ENCODE results near the gene RPUSD3.

Gene RPUSD3, protein sequence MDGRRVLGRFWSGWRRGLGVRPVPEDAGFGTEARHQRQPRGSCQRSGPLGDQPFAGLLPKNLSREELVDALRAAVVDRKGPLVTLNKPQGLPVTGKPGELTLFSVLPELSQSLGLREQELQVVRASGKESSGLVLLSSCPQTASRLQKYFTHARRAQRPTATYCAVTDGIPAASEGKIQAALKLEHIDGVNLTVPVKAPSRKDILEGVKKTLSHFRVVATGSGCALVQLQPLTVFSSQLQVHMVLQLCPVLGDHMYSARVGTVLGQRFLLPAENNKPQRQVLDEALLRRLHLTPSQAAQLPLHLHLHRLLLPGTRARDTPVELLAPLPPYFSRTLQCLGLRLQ

DNA sequence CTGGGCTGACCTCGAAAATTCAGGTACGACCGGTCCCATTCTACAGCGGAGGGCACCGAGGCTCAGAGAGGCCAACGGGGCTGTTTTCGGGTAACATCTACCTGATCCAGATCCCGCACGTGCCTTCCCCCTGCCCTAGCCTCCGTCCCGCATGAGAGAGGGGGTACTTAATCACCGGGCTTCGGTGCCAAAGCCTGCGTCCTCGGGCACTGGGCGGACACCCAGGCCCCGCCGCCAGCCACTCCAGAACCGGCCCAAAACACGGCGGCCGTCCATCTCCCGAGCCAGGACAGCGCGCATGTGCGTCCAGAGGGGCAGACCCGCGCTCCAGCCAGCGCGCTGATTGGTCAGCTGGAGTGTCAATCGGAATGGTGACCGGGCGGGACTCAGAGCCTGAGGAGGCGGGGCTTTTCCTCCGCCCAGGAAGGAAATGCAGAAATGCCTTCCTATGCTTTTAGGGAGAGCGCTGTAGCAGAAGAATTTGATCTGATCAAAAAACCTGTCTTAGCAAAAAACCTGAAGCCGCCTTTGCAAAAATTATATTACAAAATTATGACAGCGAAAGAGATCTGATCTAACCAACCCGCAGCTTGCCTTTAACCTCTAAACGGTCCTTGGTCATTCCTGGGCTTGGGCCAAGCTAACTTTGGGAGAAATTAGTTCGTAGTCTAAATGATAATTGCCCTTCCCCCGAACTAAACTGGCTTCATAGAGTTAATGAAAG lies at the start of gene RPUSD3:
TSS of gene RPUSD3 (minus strand) at position 294 of the 724 bp plus-strand sequence. CDS start at position 276, 18 bp downstream.
- WGBS (ENCODE audit: insufficient coverage, insufficient read length), result no CpG with 5 or more reads among the region's 42 CpGs
- no peaks in the 10 kb centered on the region for H3K4me1 ChIP-seq (ENCODE audit: control insufficient read depth, insufficient read depth, low read length)
- no peak within 1 kb of the TSS for H3K27ac ChIP-seq (ENCODE audit: low read length)
- peak within 1 kb of the TSS; percentile 77; the same call in 1 of the 2 replicates for H3K4me3 ChIP-seq (ENCODE audit: low read length)
- H3K9me3 ChIP-seq (ENCODE audit: control insufficient read depth, insufficient read depth, low read length), result no peaks in the 10 kb centered on the region
- DNase-seq (ENCODE audit: low read depth, low spot score), result peak; percentile 89
- H3K36me3 ChIP-seq (ENCODE audit: control insufficient read depth, insufficient read depth, low read length), result peaks cover 7% of the 10 kb centered on the region; the same call in 1 of the 2 replicates
- no peaks in the 10 kb centered on the region for H3K27me3 ChIP-seq (ENCODE audit: control insufficient read depth, insufficient read depth, low read length)

DNA sequence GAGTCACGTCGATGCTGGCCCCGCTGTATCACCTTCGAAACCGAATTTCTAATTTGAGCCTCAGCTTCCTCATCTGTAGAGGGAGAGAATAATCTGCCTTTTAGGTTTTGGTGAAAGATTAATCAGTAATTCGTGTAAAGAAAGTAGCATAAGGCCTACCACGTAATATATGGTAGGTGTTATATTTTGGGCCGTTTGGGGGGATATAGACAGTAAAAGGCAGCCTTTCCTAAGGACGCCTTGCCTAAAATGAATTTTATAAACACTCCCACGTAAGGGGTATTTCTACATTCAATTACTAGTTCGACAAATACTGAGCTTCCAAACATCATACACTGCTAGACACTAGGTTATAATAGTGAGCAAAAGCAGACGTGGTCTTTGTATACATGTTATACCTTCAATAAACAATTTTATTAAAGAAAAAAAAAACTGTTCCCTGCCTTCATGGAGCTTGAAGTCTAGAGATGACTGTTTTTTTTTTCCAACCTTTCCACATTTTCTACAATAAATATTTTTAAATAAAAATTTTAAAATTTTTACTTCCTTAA lies 47.3 kb upstream of the RPUSD3 start:
- Histone ChIP-seq H3K4me3 (ENCODE audit: low read length) (peak overlapping the region; percentile 61), H3K27me3 (ENCODE audit: control insufficient read depth, insufficient read depth, low read length) (no peaks in the 10 kb centered on the region), H3K27ac (ENCODE audit: low read length) (no peak overlapping the region), H3K36me3 (ENCODE audit: control insufficient read depth, insufficient read depth, low read length) (peaks cover 6% of the 10 kb centered on the region), H3K9me3 (ENCODE audit: control insufficient read depth, insufficient read depth, low read length) (no peaks in the 10 kb centered on the region), H3K4me1 (ENCODE audit: control insufficient read depth, insufficient read depth, low read length) (no peaks in the 10 kb centered on the region)
- no CpG with 5 or more reads among the region's 12 CpGs for WGBS (ENCODE audit: insufficient coverage, insufficient read length)
- no peak for DNase-seq (ENCODE audit: low read depth, low spot score)

DNA sequence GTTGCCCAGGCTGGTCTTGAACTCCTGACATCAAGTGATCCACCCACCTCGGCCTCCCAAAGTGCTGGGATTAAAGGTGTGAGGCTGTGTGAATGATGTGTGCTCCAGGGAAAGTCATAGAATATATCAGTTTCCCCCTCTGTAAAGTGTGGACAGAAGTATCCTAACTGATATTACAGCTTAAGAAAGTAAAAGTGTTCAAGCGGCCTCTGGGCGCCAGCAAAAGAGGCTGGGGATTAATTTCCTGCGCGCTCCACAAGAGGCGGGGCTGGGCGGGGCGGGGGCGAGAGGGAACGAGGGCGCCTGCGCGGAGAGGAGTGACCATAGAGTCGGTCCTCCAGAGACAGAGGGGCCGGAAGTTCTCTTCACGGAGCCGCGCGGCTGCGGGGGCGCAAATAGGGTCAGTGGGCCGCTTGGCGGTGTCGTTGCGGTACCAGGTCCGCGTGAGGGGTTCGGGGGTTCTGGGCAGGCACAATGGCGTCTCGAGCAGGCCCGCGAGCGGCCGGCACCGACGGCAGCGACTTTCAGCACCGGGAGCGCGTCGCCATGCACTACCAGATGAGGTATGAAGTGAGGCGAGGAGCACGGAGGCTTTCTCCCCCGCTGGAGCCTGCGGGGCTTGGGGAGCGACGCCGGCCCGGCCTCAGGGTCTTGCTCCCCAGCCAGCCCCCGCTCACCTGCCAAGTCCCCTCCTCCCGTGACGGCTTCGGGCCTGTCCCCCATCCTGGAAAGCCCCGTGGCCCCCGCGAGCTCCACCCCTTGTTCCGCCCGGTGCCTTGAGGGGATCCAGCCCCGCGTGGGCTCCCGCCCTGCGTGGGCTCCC lies 46.7 kb upstream of the RPUSD3 start, which contains the start of gene JAGN1:
TSS of gene JAGN1 (plus strand) at position 362 of the 823 bp plus-strand sequence. CDS start at position 475, 113 bp downstream.
- H3K4me3 ChIP-seq (ENCODE audit: low read length), result peak within 1 kb of the TSS; percentile 61
- no peak within 1 kb of the TSS for H3K27ac ChIP-seq (ENCODE audit: low read length)
- no peaks in the 10 kb centered on the region for H3K27me3 ChIP-seq (ENCODE audit: control insufficient read depth, insufficient read depth, low read length)
- H3K4me1 ChIP-seq (ENCODE audit: control insufficient read depth, insufficient read depth, low read length), result no peaks in the 10 kb centered on the region
- no peaks in the 10 kb centered on the region for H3K9me3 ChIP-seq (ENCODE audit: control insufficient read depth, insufficient read depth, low read length)
- no CpG with 5 or more reads among the region's 62 CpGs for WGBS (ENCODE audit: insufficient coverage, insufficient read length)
- peaks cover 6% of the 10 kb centered on the region for H3K36me3 ChIP-seq (ENCODE audit: control insufficient read depth, insufficient read depth, low read length)
- DNase-seq (ENCODE audit: low read depth, low spot score), result no peak

DNA sequence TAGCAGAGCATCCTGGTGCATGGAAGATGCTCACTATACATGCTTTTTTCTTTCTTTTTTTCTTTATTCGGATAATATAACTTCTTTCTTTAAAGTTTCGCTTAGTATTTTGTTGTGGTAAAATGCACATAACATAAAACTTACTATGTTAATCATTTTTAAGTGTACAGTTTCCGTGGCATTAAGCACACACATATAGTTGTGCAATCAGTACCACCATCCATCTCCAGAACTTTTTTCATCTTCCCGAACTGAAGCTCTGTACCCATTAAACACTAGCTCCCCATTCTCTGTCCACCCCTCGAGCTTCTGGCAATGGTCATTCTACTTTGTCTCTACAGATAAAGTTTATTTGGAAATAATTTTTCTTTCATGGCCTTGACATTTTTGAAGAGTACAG lies 45.6 kb upstream of the RPUSD3 start:
- no peak overlapping the region for H3K27ac ChIP-seq (ENCODE audit: low read length)
- no peak for DNase-seq (ENCODE audit: low read depth, low spot score)
- peaks cover 6% of the 10 kb centered on the region for H3K36me3 ChIP-seq (ENCODE audit: control insufficient read depth, insufficient read depth, low read length)
- H3K27me3 ChIP-seq (ENCODE audit: control insufficient read depth, insufficient read depth, low read length), result no peaks in the 10 kb centered on the region
- H3K9me3 ChIP-seq (ENCODE audit: control insufficient read depth, insufficient read depth, low read length), result no peaks in the 10 kb centered on the region
- H3K4me1 ChIP-seq (ENCODE audit: control insufficient read depth, insufficient read depth, low read length), result no peaks in the 10 kb centered on the region
- WGBS (ENCODE audit: insufficient coverage, insufficient read length), result no CpG with 5 or more reads among the region's 5 CpGs
- no peak overlapping the region for H3K4me3 ChIP-seq (ENCODE audit: low read length)

DNA sequence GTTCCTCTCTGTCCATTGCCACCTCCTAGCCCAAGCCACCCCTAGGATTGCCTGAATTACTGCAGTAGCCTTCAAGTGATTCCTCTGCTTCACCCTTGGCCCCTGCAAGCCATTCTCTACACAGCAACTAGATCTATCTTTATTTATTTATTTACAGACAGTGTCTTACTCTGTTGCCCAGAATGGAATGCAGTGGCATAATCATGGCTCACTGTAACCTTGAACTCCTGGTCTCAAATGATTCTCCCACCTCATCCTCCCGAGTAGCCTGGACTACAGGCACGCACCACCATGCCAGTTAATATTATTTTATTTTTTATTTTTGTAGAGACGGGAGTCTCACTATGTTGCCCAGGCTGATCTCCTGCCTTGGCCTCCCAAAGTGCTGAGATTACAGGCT lies 44.7 kb upstream of the RPUSD3 start:
- no peaks in the 10 kb centered on the region for H3K4me1 ChIP-seq (ENCODE audit: control insufficient read depth, insufficient read depth, low read length)
- no peaks in the 10 kb centered on the region for H3K9me3 ChIP-seq (ENCODE audit: control insufficient read depth, insufficient read depth, low read length)
- H3K4me3 ChIP-seq (ENCODE audit: low read length), result no peak overlapping the region
- H3K27me3 ChIP-seq (ENCODE audit: control insufficient read depth, insufficient read depth, low read length), result no peaks in the 10 kb centered on the region
- WGBS (ENCODE audit: insufficient coverage, insufficient read length), result no CpG with 5 or more reads among the region's 3 CpGs
- peaks cover 6% of the 10 kb centered on the region for H3K36me3 ChIP-seq (ENCODE audit: control insufficient read depth, insufficient read depth, low read length)
- no peak for DNase-seq (ENCODE audit: low read depth, low spot score)
- no peak overlapping the region for H3K27ac ChIP-seq (ENCODE audit: low read length)

DNA sequence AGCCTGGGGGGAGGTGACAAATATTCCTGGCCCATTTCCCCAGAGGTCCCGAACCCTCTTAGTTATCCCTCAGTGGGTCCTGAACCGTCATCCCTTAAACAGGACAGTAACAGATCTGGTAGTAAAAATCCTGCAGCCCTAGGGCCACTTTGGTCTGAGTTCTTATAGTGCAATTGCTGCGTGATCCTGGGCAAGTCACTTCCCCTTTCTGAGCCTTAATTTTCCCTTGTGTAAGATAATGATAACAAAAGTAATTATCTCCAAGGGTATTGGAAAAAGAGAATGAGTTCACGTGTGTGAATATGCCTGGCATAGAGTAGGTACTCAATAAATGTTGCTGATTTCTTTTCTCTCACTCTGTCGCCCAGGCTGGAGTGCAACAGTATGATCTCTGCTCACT lies 43.7 kb upstream of the RPUSD3 start:
- no peak for DNase-seq (ENCODE audit: low read depth, low spot score)
- WGBS (ENCODE audit: insufficient coverage, insufficient read length), result no CpG with 5 or more reads among the region's 5 CpGs

DNA sequence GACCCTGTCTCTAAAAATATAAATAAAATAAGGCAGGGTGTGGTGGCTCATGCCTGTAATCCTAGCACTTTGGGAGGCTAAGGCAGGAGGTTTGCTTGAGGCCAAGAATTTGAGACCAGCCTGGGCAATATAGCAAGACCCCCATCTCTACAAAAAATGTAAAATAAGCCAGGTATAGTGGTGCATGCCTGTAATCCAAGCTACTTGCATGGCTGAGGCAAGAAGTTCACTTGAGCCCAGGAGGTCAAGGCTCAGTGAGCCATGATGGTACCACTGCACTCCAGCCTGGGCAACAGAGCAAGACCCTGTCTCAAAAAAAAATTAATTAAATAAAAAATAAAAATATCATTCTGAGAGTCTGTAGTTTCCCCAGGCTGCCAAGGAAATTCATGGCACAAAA lies 42.5 kb upstream of the RPUSD3 start:
- Histone ChIP-seq H3K4me3 (ENCODE audit: low read length) (no peak overlapping the region), H3K27ac (ENCODE audit: low read length) (no peak overlapping the region), H3K27me3 (ENCODE audit: control insufficient read depth, insufficient read depth, low read length) (no peaks in the 10 kb centered on the region), H3K9me3 (ENCODE audit: control insufficient read depth, insufficient read depth, low read length) (no peaks in the 10 kb centered on the region), H3K4me1 (ENCODE audit: control insufficient read depth, insufficient read depth, low read length) (no peaks in the 10 kb centered on the region), H3K36me3 (ENCODE audit: control insufficient read depth, insufficient read depth, low read length) (no peaks in the 10 kb centered on the region)
- DNase-seq (ENCODE audit: low read depth, low spot score), result no peak

More for the DNA sequence above, 43.7 kb upstream of the RPUSD3 start:
- H3K4me3 ChIP-seq (ENCODE audit: low read length), result no peak overlapping the region
- H3K27me3 ChIP-seq (ENCODE audit: control insufficient read depth, insufficient read depth, low read length), result no peaks in the 10 kb centered on the region
- H3K27ac ChIP-seq (ENCODE audit: low read length), result no peak overlapping the region
- no peaks in the 10 kb centered on the region for H3K9me3 ChIP-seq (ENCODE audit: control insufficient read depth, insufficient read depth, low read length)
- no peaks in the 10 kb centered on the region for H3K4me1 ChIP-seq (ENCODE audit: control insufficient read depth, insufficient read depth, low read length)
- no peaks in the 10 kb centered on the region for H3K36me3 ChIP-seq (ENCODE audit: control insufficient read depth, insufficient read depth, low read length)

DNA sequence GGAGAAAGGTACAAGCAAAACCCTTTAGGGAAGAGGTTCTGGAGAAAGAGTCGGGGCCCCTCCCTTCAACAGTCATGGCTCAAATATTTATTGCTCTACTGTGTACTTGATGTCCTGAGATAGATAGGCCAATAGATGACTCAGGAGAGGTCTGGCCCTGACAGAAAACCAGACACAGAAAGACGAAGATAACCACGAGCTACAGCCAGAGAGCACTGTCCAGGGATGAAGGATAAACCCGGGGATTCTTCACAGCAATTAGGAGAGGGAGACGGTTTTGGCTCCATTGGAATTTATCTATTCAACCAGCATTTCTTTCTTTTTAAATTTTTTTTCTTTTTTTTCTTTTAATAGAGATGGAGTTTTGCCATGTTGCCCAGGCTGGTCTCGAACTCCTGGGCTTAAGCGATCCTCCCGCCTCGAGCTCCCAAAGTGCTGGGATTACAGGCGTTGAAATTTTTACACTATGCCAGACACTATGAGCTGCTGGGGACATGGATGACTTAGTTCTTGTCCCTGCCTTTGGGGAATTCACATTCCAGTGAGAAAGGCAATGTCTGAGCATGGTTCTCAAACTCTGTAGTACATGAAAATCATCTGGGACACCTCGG lies 40.9 kb upstream of the RPUSD3 start:
- Histone ChIP-seq H3K27me3 (ENCODE audit: control insufficient read depth, insufficient read depth, low read length) (no peaks in the 10 kb centered on the region), H3K27ac (ENCODE audit: low read length) (no peak overlapping the region), H3K4me3 (ENCODE audit: low read length) (no peak overlapping the region), H3K36me3 (ENCODE audit: control insufficient read depth, insufficient read depth, low read length) (no peaks in the 10 kb centered on the region), H3K4me1 (ENCODE audit: control insufficient read depth, insufficient read depth, low read length) (no peaks in the 10 kb centered on the region), H3K9me3 (ENCODE audit: control insufficient read depth, insufficient read depth, low read length) (no peaks in the 10 kb centered on the region)
- DNase-seq (ENCODE audit: low read depth, low spot score), result no peak
- no CpG with 5 or more reads among the region's 11 CpGs for WGBS (ENCODE audit: insufficient coverage, insufficient read length)

DNA sequence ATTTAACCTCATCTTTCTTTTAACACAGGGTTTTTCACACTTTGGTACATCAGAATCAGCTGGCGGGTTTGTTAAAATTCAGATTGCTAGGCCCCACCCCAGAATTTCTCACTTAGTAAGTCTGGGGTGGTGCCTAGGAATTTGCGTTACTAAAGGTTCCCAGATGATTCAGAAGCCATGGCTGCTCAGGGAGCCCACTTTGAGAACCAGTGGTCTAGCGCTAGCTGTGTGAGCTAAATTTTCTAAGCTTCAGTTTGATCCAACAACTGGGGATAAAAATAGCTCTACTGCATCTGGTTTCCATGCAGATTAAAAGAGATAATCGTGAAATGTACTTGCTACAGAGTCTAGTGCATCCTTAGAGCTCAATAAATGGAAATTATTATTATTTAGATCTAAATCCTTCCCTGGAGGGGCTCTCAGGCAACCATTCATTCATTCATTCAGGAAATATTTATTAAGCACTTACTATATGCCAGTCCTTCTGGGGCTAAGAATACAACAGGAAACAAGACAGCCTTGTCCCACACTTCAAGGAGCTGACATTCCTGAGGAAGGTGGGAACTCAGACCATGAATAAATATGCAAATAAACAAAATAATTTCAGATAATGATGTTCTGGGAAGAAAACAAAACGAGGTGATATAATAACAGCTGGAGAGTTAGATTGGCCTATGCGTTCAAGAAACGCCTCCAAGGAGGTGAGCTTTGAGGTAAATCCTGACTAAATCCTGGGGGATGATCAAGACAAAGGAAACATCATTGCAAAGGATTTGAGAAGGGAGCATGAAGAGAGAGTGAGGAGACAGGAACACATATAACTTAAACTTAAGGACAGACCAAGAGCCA lies 40.1 kb upstream of the RPUSD3 start:
- H3K4me3 ChIP-seq (ENCODE audit: low read length), result no peak overlapping the region
- DNase-seq (ENCODE audit: low read depth, low spot score), result no peak
- no peaks in the 10 kb centered on the region for H3K27me3 ChIP-seq (ENCODE audit: control insufficient read depth, insufficient read depth, low read length)
- no peak overlapping the region for H3K27ac ChIP-seq (ENCODE audit: low read length)
- H3K36me3 ChIP-seq (ENCODE audit: control insufficient read depth, insufficient read depth, low read length), result no peaks in the 10 kb centered on the region
- no CpG with 5 or more reads among the region's 7 CpGs for WGBS (ENCODE audit: insufficient coverage, insufficient read length)
- H3K4me1 ChIP-seq (ENCODE audit: control insufficient read depth, insufficient read depth, low read length), result no peaks in the 10 kb centered on the region
- no peaks in the 10 kb centered on the region for H3K9me3 ChIP-seq (ENCODE audit: control insufficient read depth, insufficient read depth, low read length)

Data from iPS DF 6.9 (cell line).